GM18517 (cell line): ENCODE data around the gene SNX17.
"Not testable (repeated sequence)": the region's sequence is repeated elsewhere in the genome, so short reads cannot be mapped to it uniquely, and the experiment has no call there.

Source experiments
- ATAC-seq: cut with Tn5 transposase; IDR thresholded peaks from one replicate; pipeline ENCODE4 v1.9.1; 2021; ENCODE audit warnings: mild to moderate bottlenecking, moderate library complexity; ENCODE audit not compliant: unreplicated experiment

The SNX17 gene

GRCh38 chr2:27398962-27399361, 28.5 kb downstream of the SNX17 start:
- ATAC-seq, result no peak

DNA sequence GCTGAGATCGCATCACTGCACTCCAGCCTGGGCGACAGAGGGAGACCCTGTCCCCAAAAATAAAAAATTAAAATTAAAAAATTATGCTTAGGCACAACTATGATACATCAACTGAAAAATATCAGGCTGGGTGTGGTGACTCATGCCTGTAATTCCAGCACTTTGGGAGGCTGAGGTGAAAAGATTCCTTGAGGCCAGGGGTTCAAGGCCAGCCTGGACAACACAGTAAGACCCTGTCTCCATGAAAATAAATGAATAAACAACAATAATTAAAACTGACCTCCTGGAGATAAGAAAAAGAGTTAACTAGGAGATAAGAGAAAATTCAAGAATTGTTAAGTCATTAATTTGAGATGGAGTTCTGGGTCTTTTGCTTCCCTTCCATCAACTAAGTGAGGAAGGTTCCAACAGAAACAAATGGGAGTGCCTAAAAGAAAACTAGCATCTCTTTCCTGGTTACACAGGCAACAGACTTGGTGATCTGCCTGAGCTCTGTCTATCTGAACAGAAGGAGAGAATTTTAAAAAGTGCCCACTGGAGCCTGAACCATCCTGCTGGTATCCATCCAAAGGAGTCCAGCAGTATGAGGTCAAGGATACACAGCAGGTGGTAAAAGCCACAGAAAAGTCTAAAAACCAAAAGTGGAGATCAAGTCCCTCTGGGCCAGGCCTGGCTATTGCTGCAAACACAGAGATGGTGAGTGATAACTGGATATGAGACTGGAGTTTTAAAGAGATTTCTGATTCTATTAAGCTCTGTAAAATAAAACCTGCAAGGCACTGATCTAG, 30.1 kb downstream of the SNX17 start:
- no peak for ATAC-seq

- ATAC-seq, result no peak
Measured at GRCh38 chr2:27407798-27408491, 37.5 kb downstream of the SNX17 start.

DNA sequence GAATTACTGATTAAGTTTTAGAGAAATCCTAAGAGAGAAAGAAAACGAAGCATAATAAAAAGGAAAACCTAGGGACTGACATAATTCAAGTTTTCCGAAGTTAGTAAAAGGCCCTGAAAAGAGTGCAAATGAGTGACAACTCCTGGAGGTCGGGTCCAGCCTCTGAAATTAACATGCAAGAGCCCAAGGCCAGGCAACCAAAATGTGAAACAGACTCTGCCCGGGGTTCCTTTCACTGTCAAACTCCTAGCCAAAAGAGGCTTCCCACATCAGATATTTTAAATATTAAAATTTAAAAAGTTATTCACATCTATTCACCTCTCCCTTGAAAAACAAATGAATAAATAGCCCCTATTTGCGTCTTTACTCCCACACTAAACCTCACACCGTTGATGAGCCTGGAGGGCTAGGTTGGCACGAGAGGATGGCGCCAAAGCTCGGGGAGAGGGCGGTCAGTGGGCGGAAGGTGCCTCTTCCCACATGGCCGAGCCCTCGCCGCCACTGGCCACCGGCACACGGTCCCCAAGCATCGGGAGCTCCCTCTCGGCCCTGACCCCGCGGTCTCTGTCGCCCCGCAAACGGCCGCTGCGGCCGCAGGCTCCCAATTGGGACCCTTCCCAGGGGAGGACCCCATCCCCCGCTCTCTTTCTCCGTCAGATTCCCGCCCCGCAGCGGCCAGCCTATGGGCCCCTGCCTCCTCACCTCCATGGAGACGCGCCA, 38.3 kb downstream of the SNX17 start:
- peak; percentile 25 for ATAC-seq

GRCh38 chr2:27409321-27410073, 39.1 kb downstream of the SNX17 start, which contains the start of gene PPM1G:
Gene PPM1G (minus strand): TSS chr2:27409591. CDS start chr2:27409422, 169 bp downstream.
- ATAC-seq, result peak; percentile 85

- no peak for ATAC-seq
Measured at GRCh38 chr2:27412419-27413152, 42.2 kb downstream of the SNX17 start.

GRCh38 chr2:27416151-27416550, 45.7 kb downstream of the SNX17 start:
- ATAC-seq, result no peak

DNA sequence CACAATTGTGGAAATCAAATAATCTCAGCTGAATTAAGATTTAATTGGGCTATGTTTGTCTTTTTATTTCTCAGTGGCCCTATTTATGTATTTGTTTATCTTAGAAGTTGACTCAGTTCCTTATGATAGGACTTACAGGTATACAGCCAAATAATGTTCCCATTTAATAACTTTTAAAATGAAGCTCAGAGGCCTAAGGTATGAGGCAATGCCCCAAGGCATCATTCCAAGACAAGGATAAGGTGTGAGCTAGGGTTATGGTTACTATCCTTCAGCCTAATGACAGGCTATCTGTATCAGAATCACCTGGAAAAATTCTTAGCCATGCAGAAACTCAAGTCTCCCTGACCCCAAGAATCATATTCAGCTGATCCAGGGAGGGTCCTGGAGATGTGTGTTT, 50.6 kb downstream of the SNX17 start:
- no peak for ATAC-seq

DNA sequence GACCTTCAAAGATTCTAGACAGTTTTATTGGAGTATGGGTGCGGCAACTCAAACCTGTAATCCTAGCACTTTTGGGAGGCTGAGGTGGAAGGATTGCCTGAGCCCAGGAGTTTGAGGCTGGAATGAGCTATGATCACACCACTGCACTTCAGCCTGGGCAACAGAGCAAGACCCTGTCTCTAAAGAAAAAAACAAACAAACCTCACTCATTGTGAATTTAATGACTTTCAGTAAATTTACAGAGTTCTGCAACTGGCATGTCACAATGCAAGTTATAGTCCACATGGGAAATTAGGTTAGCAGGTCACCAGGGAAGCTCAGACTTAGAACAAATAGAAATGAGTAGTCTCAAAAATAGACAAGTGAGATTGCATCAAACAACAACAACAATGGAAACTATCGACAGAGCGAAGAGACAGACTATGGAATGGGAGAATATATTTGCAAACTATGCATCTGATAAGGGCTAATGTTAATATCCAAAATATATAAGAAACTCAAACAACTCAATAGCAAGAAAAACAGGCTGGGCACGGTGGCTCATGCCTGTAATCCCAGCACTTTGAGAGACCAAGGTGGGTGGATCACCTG, 51.3 kb downstream of the SNX17 start:
- ATAC-seq, result no peak

GRCh38 chr2:27422958-27423357, 52.5 kb downstream of the SNX17 start:
- ATAC-seq, result no peak

- not testable (repeated sequence) for ATAC-seq
Measured at GRCh38 chr2:27425039-27425438, 54.6 kb downstream of the SNX17 start.
